Thyroid gland (tissue), 4 donors: ENCODE results near the gene IGLON5. TPM values are rescaled to one million over a fixed set of nuclear protein-coding genes. Genes with fewer than 3 reads are reported as not detected.

Experiments
- DNase-seq, 2 donors: peaks; one replicate each; pipeline ENCODE4 v3.0.0-alpha.2; 2019
- H3K27ac ChIP-seq, 3 donors: fragments of 200-600 bp; sonication (generic); 1 replicate in 2 of 3; 2 replicates in 1 of 3; pipeline ENCODE4 v1.5.1; 2016 to 2019; ENCODE audit warnings: mild to moderate bottlenecking in 1 of 3, moderate library complexity in 1 of 3
- H3K27me3 ChIP-seq: fragments of 200-600 bp; sonication (generic); one replicate; pipeline ENCODE4 v1.5.1; 2019
- H3K36me3 ChIP-seq, 2 donors: fragments of 200-600 bp; sonication (generic); one replicate each; pipeline ENCODE4 v1.5.1; 2016 to 2019
- H3K4me1 ChIP-seq, 2 donors: fragments of 200-600 bp; sonication (generic); one replicate each; pipeline ENCODE4 v1.5.1; 2017 to 2019
- H3K4me3 ChIP-seq, 3 donors: fragments of 200-600 bp; sonication (generic); replicated peaks in 1 of 3; 1 replicate in 2 of 3; 2 replicates in 1 of 3; pipeline ENCODE4 v1.5.1; 2016; ENCODE audit warnings: mild to moderate bottlenecking in 1 of 3
- H3K9me3 ChIP-seq: fragments of 200-600 bp; sonication (generic); one replicate; pipeline ENCODE4 v1.5.1; 2017
- CTCF ChIP-seq, 6 experiments: fragments of 200-600 bp in 3 of 6; fragments of 450-650 bp in 3 of 6; sonication (generic) in 3 of 6; IDR thresholded peaks; one replicate each; pipeline ENCODE4 v1.5.1; 2016 to 2019; ENCODE audit warnings: antibody characterized with exemption in 6 of 6, mild to moderate bottlenecking in 2 of 6, inconsistent platforms in 1 of 6, moderate library complexity in 1 of 6
- POLR2A ChIP-seq, 2 donors: fragments of 450-650 bp; IDR thresholded peaks; one replicate each; pipeline ENCODE4 v1.6.1; 2017; ENCODE audit warnings: antibody characterized with exemption in 2 of 2, mild to moderate bottlenecking in 2 of 2, moderate library complexity in 1 of 2
- WGBS, 2 donors: methylation state at CpG; one replicate each; pipeline ENCODE4 v1.1.5; 2017; 5-methylcytosine and 5-hydroxymethylcytosine counted together
- intact Hi-C: fragments of 100-400 bp; cut with DNase I; formaldehyde crosslinking; loops from one replicate; pipeline ENCODE4 v1.15.1; 2023
- total RNA-seq, 4 donors: library from RNA; depleted of rRNA; stranded (reverse); fragments of >200 nt; gene quantifications; one replicate each; pipeline ENCODE4 v1.2.3, GENCODE V29; 2016

IGLON5 gene
- total RNA-seq, 4 donors from 2014 or later, result 0.54 TPM; not detected in 3

GRCh38 chr19:51354742-51355148 lies 43.3 kb downstream of the IGLON5 start:
- Histone ChIP-seq H3K4me1 (no peaks in the 10 kb centered on the region), H3K9me3 (no peaks in the 10 kb centered on the region), H3K4me3 (no peak overlapping the region), H3K27me3 (no peaks in the 10 kb centered on the region), H3K36me3 (peaks cover 16 to 20% of the 10 kb centered on the region in 2 donors), H3K27ac (no peak overlapping the region)
- WGBS, 2 donors, result 55 to 64% methylated on average over 8 of the region's 8 CpGs
- DNase-seq, result no peak
- TF ChIP-seq CTCF (IDR thresholded peaks at IDR 0.05) (no peak), POLR2A (IDR thresholded peaks at IDR 0.05) (no peak)
- intact Hi-C loops, result no loop called here

GRCh38 chr19:51356159-51356801 lies 44.8 kb downstream of the IGLON5 start:
- WGBS, 2 donors, result 98% methylated on average over 10 of the region's 10 CpGs
- no peak overlapping the region for H3K4me3 ChIP-seq
- H3K4me1 ChIP-seq, result no peaks in the 10 kb centered on the region
- peaks cover 4 to 12% of the 10 kb centered on the region in 2 donors for H3K36me3 ChIP-seq
- H3K9me3 ChIP-seq, result no peaks in the 10 kb centered on the region
- intact Hi-C loops, result no loop called here
- no peak for DNase-seq
- no peak overlapping the region for H3K27ac ChIP-seq
- no peak for TF ChIP-seq CTCF (IDR thresholded peaks at IDR 0.05)
- TF ChIP-seq POLR2A (IDR thresholded peaks at IDR 0.05), result no peak
- no peaks in the 10 kb centered on the region for H3K27me3 ChIP-seq

- WGBS, 2 donors, result 89 to 91% methylated on average over 7 of the region's 7 CpGs
- DNase-seq, result no peak
- peaks cover 0 to 1% of the 10 kb centered on the region in 2 donors for H3K36me3 ChIP-seq
- H3K4me3 ChIP-seq, result no peak overlapping the region
- TF ChIP-seq POLR2A (IDR thresholded peaks at IDR 0.05), result no peak
- no peak for TF ChIP-seq CTCF (IDR thresholded peaks at IDR 0.05)
- H3K27ac ChIP-seq, result no peak overlapping the region
- H3K4me1 ChIP-seq, result peaks cover 0 to 7% of the 10 kb centered on the region in 2 donors
- no peaks in the 10 kb centered on the region for H3K9me3 ChIP-seq
- H3K27me3 ChIP-seq, result no peaks in the 10 kb centered on the region
- intact Hi-C loops, result no loop called here
Measured at GRCh38 chr19:51357952-51358351, 46.5 kb downstream of the IGLON5 start.

- Histone ChIP-seq H3K4me3 (no peak overlapping the region), H3K4me1 (peaks cover 0 to 10% of the 10 kb centered on the region in 2 donors), H3K27me3 (no peaks in the 10 kb centered on the region), H3K36me3 (no peaks in the 10 kb centered on the region), H3K27ac (no peak overlapping the region), H3K9me3 (no peaks in the 10 kb centered on the region)
- DNase-seq, result no peak
- no peak for TF ChIP-seq CTCF (IDR thresholded peaks at IDR 0.05)
- TF ChIP-seq POLR2A (IDR thresholded peaks at IDR 0.05), result no peak
- intact Hi-C loops, result no loop called here
- WGBS, 2 donors, result 82 to 94% methylated on average over 4 of the region's 4 CpGs
Measured at GRCh38 chr19:51359294-51359693, 47.9 kb downstream of the IGLON5 start.

GRCh38 chr19:51361239-51361638 lies 49.8 kb downstream of the IGLON5 start:
- no peak for TF ChIP-seq POLR2A (IDR thresholded peaks at IDR 0.05)
- no peak for TF ChIP-seq CTCF (IDR thresholded peaks at IDR 0.05)
- DNase-seq, result no peak
- no peak overlapping the region for H3K4me3 ChIP-seq
- intact Hi-C loops, result no loop called here
- 93 to 95% methylated on average over 13 of the region's 13 CpGs for WGBS, 2 donors
- H3K27me3 ChIP-seq, result no peaks in the 10 kb centered on the region
- H3K27ac ChIP-seq, result no peak overlapping the region
- H3K4me1 ChIP-seq, result peaks cover 8 to 19% of the 10 kb centered on the region in 2 donors
- no peaks in the 10 kb centered on the region for H3K9me3 ChIP-seq
- no peaks in the 10 kb centered on the region for H3K36me3 ChIP-seq
